ENCODE measurements around the gene NDUFA11.

Gene NDUFA11

GRCh38 chr19:5905114-5905778, 1.7 kb upstream of the NDUFA11 start:
- DNase-seq: no peak

DNA sequence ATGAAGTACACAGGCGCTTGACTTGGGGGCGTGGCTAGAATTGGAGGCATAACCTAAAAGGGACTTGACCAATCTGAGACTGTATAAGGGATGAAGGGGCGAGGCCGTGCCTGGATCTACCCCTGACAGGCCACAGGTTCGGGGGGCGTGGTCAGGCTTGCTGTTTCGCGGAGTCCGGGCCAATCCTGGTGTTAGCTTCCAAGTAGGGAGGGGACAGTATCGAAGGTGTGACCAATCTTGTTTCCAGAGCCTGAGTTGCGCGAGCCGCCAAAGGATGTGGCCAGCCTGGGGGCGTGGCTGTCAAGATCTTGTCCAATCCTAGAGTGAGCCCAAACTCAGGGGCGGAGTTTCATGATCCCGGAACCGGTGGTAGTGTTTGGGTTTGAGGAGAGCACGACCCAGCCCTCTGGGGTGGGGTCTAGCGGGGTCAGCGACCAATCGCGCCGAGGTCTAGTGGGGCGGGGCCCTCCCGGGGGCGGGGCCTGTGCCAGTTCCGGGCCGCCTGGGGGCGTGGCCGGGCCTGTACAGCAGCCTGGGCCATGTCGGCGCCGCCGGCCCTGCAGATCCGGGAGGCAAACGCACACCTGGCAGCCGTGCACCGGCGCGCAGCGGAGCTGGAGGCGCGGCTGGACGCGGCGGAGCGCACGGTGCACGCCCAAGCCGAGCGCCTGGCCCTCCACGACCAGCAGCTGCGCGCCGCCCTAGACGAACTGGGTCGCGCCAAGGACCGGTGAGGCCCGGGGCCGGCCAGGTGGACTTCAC, 943 bp upstream of the NDUFA11 start, which contains the start of gene VMAC:
Gene VMAC (plus strand): TSS at position 521 of the 762 bp plus-strand sequence. CDS start 19 bp downstream, at position 540.
- DNase-seq: peak; percentile 100

GRCh38 chr19:5903056-5903623, 450 bp downstream of the NDUFA11 start:
- DNase-seq: no peak

- DNase-seq: no peak
These were observed 2.6 kb downstream of the NDUFA11 start for GRCh38 chr19:5900976-5901375.

DNA sequence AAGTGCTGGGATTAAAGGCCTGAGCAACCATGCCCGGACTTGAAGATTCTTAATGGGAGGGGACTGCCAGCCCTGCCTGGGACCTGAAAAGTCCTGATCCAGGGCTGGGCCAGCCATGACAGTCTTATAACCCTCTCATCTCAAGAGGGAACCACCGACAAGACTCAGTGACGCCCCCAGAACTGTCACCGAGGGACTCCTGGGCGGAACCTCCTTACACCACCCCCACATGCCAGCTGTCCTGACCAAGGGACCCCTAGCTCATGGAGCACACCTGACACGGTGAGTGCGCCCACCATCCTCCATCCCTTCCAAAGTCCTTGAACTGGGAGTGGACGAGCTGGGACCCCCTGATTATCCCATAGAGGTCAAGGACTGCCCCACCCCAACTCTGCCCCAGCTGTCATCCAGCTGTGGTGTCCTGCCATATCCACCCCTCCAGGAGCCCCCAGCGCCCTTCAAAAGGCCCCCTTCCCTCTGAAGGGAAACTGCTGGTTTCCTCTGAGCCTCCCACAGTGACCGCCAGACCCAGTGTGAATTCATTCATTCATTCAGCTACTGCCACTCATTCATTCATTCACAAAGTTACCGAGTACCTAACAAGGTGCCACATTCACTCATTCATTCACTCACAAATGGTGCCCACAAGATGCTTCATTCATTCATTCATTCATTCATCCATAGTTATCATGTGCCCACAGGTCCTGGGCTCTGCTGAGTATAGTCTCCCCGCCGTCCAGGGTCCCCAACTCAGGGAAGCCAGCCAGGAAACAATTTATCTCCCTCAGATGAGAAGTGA, 3.7 kb downstream of the NDUFA11 start:
- no peak for DNase-seq

DNA sequence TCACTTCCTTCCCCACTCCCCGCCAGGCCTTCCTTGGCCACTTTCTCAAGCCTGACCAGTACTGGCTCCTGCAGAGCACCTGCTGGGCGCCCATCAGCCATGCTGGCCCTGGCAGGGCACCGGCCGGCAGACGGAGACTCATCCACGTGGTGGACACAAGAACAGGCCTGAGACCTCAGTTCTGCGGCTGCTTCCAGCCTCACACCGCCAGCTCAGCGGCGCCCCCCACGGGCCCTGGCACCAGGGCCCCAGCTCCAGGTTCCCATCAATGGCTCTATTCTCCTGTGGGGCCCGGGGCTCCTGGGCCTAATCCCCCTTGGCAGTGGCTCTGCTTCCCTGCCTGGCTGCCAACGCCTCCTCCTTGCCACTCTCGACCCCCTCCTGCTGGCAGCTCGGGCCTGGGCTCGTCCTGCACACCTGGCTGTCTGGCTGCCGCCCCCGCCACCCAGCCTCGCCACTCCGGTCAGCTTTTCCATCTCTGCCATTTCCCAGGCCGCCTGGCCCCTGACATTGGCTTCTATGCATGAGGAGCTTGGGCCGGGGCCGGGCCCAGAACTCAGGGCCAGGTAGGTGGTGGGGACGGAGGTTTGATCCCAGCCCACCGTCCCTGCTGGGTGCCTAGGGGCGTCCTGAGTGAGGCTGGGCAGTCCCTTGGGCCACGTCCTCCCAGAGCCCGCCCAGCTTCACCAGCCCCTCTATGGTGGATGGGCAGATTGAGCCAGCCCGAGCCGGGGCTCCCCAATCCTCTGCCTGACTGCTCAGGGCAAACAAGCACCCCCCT, 6.2 kb downstream of the NDUFA11 start:
- no peak for DNase-seq

- DNase-seq: no peak
These were observed 7.1 kb downstream of the NDUFA11 start for GRCh38 chr19:5896365-5897076.

DNA sequence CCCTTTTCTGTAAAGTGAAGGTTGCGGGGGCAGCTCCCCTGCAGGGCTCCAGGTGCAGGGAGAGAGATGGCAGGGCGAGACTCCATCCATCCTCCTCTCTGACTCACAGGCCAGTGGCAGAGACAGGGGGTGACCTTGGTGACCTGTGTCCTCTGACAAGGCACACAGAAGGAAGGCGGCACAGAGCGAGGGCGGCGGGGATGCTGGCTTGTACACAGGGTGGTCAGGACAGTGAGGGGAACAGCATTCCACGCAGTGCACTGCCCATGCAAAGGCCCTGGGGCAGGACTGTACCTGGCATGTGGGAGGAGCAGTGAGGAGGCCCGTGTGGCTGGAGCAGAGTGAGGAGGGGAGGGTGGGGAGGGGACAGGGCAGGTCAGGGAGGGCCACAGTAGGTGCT, 7.7 kb downstream of the NDUFA11 start:
- DNase-seq: no peak

DNA sequence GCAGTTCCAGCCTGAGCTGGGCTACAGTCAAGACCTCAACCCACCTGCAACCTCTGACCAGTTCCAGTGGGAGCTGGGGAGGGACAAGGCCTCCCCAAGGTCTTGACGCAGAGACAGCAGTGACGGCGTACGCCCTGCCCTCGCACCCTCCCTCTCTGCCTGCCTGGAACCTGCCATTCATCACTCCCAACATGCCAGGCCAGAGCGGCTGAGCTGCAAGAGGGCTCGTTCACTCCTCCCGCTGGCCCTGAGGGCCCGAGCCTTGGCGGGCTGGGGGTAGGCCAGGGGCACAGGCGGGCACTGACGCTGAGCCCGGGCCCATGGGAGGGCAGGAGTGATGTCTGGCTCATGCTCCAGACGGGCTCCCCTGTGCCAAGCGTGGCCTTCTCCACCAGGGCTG, 8.2 kb downstream of the NDUFA11 start:
- DNase-seq: no peak

GRCh38 chr19:5894704-5895349, 8.8 kb downstream of the NDUFA11 start:
- DNase-seq: no peak

GRCh38 chr19:5893907-5894703, 9.5 kb downstream of the NDUFA11 start:
- no peak for DNase-seq

- DNase-seq: no peak
These were observed 10.2 kb downstream of the NDUFA11 start for GRCh38 chr19:5893296-5893903.

DNA sequence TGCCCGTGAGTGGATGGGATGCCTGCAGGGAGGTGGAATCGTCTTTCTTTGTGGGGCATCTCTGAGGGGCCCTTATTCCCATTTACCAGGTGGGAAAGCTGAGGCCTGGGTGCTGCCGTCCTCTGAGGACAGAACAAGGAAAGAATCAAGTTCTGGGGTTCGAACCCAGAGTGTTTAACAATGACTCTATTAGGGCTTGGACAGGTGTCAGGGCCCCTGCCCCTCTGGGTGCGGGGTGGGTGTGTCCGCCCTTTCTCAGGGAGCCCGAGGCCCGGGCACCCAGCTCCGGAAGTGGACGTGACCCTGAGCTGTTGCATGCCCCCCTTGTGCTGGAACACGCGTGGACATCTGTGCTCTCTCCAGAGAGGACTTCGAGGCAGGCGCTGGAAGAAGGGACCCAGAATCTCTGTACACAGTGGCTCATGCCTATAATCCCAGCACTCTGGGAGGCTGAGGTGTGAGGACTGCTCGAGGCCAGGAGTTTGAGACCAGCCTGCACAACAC, 10.8 kb downstream of the NDUFA11 start:
- DNase-seq: no peak

GRCh38 chr19:5891938-5892771, 11.4 kb downstream of the NDUFA11 start:
- DNase-seq: no peak

GRCh38 chr19:5891572-5891937, 12.0 kb downstream of the NDUFA11 start:
- no peak for DNase-seq

DNA sequence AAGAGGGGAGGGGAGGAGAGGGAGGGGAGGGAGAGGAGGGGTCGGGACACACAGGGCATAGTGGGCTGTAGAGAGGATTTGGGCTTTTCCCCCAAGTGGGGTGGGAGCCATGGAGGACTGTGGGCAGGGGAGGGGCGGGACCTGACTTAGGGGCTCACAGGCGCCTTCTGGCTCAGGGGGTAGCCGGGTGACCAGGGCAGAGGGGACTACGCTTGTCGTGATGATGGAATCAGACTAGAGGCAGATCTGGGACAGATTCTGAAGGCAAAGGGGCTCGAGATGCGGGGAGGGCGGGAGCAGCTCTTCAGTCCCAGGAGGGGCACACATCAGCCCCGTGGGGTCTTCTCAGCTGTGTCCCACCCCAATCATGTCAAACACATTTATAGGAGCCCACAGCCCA, 13.5 kb downstream of the NDUFA11 start:
- no peak for DNase-seq

GRCh38 chr19:5889288-5889971, 14.2 kb downstream of the NDUFA11 start:
- DNase-seq: no peak

Data from NCI-H1092 (cell line).